Neural cell (in vitro differentiated cells): Measurements from ENCODE around the gene PVALB. TPM values are rescaled to one million over a fixed set of nuclear protein-coding genes. Genes with fewer than 3 reads are reported as not detected.

ENCODE experiments used
- H2AFZ ChIP-seq: fragments of 200-600, 300-800 bp; sonication (generic), shearing (Covaris generic); 2 replicates; pipeline ENCODE4 v1.6.0; 2014; ENCODE audit warnings: low read depth, mild to moderate bottlenecking, antibody characterized with exemption, low read length, moderate library complexity
- H3F3A ChIP-seq: fragments of 200-600 bp; shearing (Covaris generic); 2 replicates; pipeline ENCODE4 v1.6.1; 2016; ENCODE audit warnings: mild to moderate bottlenecking, moderate library complexity, mixed read lengths, antibody characterized with exemption, low read length; ENCODE audit not compliant: insufficient read depth, poor library complexity, severe bottlenecking
- H3K27ac ChIP-seq: fragments of 200-600, 300-800 bp; sonication (generic), shearing (Covaris generic); 2 replicates; pipeline ENCODE4 v1.5.1; 2014; ENCODE audit warnings: mild to moderate bottlenecking, low read length, moderate library complexity
- H3K27me3 ChIP-seq: fragments of 300-800, 200-600 bp; sonication (generic), shearing (Covaris generic); 2 replicates; pipeline ENCODE4 v1.6.0; 2014; ENCODE audit warnings: mild to moderate bottlenecking, low read depth, low read length, moderate library complexity; ENCODE audit not compliant: insufficient read depth
- H3K36me3 ChIP-seq: fragments of 300-800, 200-600 bp; sonication (generic), shearing (Covaris generic); 2 replicates; pipeline ENCODE4 v1.5.1; 2014; ENCODE audit warnings: mild to moderate bottlenecking, antibody characterized with exemption, low read length, moderate library complexity; ENCODE audit not compliant: insufficient read depth
- H3K4me2 ChIP-seq: fragments of 300-800, 200-600 bp; sonication (generic), shearing (Covaris generic); 2 replicates; pipeline ENCODE4 v1.6.0; 2014; ENCODE audit warnings: mild to moderate bottlenecking, low read length
- H3K4me3 ChIP-seq: fragments of 300-800, 200-600 bp; sonication (generic), shearing (Covaris generic); 2 replicates; pipeline ENCODE4 v1.5.1; 2014; ENCODE audit warnings: mild to moderate bottlenecking, low read length, moderate library complexity
- H3K79me2 ChIP-seq: fragments of 200-600 bp; shearing (Covaris generic); replicated peaks from 2 replicates; pipeline ENCODE4 v1.6.0; 2014; ENCODE audit warnings: mild to moderate bottlenecking, low read length, moderate library complexity; ENCODE audit not compliant: insufficient read depth
- H3K9ac ChIP-seq: fragments of 300-800, 200-600 bp; sonication (generic), shearing (Covaris generic); 2 replicates; pipeline ENCODE4 v1.6.1; 2016; ENCODE audit warnings: mild to moderate bottlenecking, low read length, mixed read lengths
- H3K9me2 ChIP-seq: fragments of 200-600 bp; shearing (Covaris generic); 2 replicates; pipeline ENCODE4 v1.6.1; 2016; ENCODE audit warnings: mild to moderate bottlenecking, low read length, mixed read lengths; ENCODE audit not compliant: insufficient read depth
- H3K9me3 ChIP-seq: fragments of 200-600, 300-800 bp; sonication (generic), shearing (Covaris generic); 2 replicates; pipeline ENCODE4 v1.6.1; 2016; ENCODE audit warnings: mild to moderate bottlenecking, mixed run types, low read length, moderate library complexity, mixed read lengths
- H4K20me1 ChIP-seq: fragments of 200-600 bp; shearing (Covaris generic); 2 replicates; pipeline ENCODE4 v1.6.1; 2016; ENCODE audit warnings: mild to moderate bottlenecking, mixed run types; ENCODE audit not compliant: insufficient read depth
- EP300 ChIP-seq: fragments of 450-650 bp; conservative IDR thresholded peaks from 2 replicates; pipeline ENCODE4 v1.6.1; 2014; ENCODE audit warnings: antibody characterized with exemption, mild to moderate bottlenecking, moderate library complexity; ENCODE audit not compliant: poor library complexity, severe bottlenecking
- EZH2 ChIP-seq: fragments of 200-600, 300-800 bp; shearing (Covaris generic), sonication (generic); IDR thresholded peaks from 2 replicates; pipeline ENCODE4 v1.6.1; 2014; ENCODE audit warnings: antibody characterized with exemption, low read length, borderline replicate concordance, mild to moderate bottlenecking; ENCODE audit not compliant: insufficient read depth, poor library complexity, severe bottlenecking
- MXI1 ChIP-seq: fragments of 450-650 bp; conservative IDR thresholded peaks from 2 replicates; pipeline ENCODE4 v1.6.1; 2014; ENCODE audit warnings: antibody characterized with exemption, mild to moderate bottlenecking; ENCODE audit not compliant: poor library complexity, severe bottlenecking
- POLR2AphosphoS5 ChIP-seq: IDR thresholded peaks from 2 replicates; pipeline ENCODE4 v1.6.1; 2012
- RAD21 ChIP-seq: fragments of 450-650 bp; conservative IDR thresholded peaks from 2 replicates; pipeline ENCODE4 v1.6.1; 2014; ENCODE audit warnings: antibody characterized with exemption, mild to moderate bottlenecking, moderate library complexity
- SMC3 ChIP-seq: fragments of 450-650 bp; conservative IDR thresholded peaks from 2 replicates; pipeline ENCODE4 v1.6.1; 2014; ENCODE audit warnings: antibody characterized with exemption, mild to moderate bottlenecking, moderate library complexity; ENCODE audit not compliant: poor library complexity
- TAF1 ChIP-seq: IDR thresholded peaks from 2 replicates; pipeline ENCODE4 v1.6.1; 2012; ENCODE audit warnings: low read depth
- polyA plus RNA-seq: library from polyadenylated mRNA; depleted of rRNA; stranded (reverse); fragments of >200 nt; gene quantifications from 2 replicates; pipeline ENCODE4 v1.2.3, GENCODE V29; 2014
- TF ChIP-seq, protein P1 (sequence below): IDR thresholded peaks from 2 replicates; pipeline ENCODE4 v1.6.1; 2012; ENCODE audit warnings: borderline replicate concordance
- TF ChIP-seq, protein P2 (sequence below): fragments of 450-650 bp; IDR thresholded peaks from 2 replicates; pipeline ENCODE4 v1.5.1; 2014; ENCODE audit warnings: antibody characterized with exemption, mild to moderate bottlenecking, moderate library complexity; ENCODE audit not compliant: poor library complexity, severe bottlenecking

The PVALB gene
- polyA plus RNA-seq, 1 donor from 2014 or later = not detected

DNA sequence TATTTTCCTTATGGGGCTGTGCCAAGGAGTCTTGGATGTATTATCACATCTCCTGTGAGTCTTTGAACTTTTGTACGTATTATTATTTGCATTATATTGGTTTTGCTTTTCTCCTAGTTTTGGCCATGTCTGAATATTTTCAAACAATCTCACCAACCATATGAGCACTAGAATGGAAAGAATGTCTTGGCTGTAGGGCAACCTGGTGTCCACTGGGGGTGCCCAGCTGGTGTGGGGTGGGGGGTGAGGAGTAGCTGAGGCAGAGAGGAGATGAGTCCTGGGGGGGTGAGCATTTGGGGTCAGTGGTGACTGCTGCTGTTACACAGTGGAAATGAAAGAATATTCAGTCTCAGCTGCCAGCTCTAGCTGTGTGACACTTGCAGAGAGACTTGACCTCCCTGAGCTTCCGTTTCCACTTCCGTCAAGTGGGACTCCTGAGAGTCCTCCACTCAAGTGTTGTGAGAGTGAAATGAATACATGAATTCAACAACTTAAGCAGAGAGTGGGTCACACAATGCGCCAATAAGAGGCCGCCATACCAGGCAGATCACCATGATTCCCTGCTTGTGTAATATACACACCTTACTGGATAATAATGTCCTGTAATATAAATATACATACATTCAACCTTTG is 12.7 kb upstream of the PVALB start:
- Histone ChIP-seq H3K9ac (no peak overlapping the region), H3K4me2 (no peak overlapping the region), H3F3A (no peaks in the 10 kb centered on the region), H2AFZ (no peak overlapping the region), H3K79me2 (no peaks in the 10 kb centered on the region), H3K27me3 (no peaks in the 10 kb centered on the region), H3K4me3 (no peak overlapping the region), H3K27ac (no peak overlapping the region), H3K9me2 (no peaks in the 10 kb centered on the region), H3K9me3 (no peaks in the 10 kb centered on the region), H4K20me1 (no peaks in the 10 kb centered on the region), H3K36me3 (no peaks in the 10 kb centered on the region)
- TF ChIP-seq, protein P1, sequence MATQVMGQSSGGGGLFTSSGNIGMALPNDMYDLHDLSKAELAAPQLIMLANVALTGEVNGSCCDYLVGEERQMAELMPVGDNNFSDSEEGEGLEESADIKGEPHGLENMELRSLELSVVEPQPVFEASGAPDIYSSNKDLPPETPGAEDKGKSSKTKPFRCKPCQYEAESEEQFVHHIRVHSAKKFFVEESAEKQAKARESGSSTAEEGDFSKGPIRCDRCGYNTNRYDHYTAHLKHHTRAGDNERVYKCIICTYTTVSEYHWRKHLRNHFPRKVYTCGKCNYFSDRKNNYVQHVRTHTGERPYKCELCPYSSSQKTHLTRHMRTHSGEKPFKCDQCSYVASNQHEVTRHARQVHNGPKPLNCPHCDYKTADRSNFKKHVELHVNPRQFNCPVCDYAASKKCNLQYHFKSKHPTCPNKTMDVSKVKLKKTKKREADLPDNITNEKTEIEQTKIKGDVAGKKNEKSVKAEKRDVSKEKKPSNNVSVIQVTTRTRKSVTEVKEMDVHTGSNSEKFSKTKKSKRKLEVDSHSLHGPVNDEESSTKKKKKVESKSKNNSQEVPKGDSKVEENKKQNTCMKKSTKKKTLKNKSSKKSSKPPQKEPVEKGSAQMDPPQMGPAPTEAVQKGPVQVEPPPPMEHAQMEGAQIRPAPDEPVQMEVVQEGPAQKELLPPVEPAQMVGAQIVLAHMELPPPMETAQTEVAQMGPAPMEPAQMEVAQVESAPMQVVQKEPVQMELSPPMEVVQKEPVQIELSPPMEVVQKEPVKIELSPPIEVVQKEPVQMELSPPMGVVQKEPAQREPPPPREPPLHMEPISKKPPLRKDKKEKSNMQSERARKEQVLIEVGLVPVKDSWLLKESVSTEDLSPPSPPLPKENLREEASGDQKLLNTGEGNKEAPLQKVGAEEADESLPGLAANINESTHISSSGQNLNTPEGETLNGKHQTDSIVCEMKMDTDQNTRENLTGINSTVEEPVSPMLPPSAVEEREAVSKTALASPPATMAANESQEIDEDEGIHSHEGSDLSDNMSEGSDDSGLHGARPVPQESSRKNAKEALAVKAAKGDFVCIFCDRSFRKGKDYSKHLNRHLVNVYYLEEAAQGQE = no peak
- TF ChIP-seq RAD21 = no peak
- TF ChIP-seq POLR2AphosphoS5 = no peak
- TF ChIP-seq MXI1 = no peak
- TF ChIP-seq SMC3 = no peak
- TF ChIP-seq, protein P2, sequence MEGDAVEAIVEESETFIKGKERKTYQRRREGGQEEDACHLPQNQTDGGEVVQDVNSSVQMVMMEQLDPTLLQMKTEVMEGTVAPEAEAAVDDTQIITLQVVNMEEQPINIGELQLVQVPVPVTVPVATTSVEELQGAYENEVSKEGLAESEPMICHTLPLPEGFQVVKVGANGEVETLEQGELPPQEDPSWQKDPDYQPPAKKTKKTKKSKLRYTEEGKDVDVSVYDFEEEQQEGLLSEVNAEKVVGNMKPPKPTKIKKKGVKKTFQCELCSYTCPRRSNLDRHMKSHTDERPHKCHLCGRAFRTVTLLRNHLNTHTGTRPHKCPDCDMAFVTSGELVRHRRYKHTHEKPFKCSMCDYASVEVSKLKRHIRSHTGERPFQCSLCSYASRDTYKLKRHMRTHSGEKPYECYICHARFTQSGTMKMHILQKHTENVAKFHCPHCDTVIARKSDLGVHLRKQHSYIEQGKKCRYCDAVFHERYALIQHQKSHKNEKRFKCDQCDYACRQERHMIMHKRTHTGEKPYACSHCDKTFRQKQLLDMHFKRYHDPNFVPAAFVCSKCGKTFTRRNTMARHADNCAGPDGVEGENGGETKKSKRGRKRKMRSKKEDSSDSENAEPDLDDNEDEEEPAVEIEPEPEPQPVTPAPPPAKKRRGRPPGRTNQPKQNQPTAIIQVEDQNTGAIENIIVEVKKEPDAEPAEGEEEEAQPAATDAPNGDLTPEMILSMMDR = no peak
- no peak for TF ChIP-seq TAF1
- TF ChIP-seq EP300 = no peak
- no peak for TF ChIP-seq EZH2

DNA sequence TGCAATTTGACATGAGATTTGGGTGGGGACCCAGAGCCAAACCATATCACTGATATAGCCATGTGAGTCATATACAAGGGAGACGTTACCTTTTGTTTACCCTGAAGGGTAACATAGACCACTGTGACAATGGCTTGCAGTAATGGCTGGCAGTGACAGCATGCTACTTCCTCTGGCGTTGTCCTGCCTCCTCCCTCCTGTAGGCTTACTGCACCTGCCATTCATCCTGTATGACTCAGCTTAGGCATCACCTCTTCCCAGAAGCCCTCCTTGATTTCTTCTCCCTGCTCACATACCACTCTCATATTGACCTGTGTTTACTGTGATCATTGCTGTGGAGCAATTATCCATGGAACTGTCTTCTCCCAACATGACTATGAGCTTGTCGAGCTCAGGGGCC is 12.0 kb upstream of the PVALB start:
- Histone ChIP-seq H3K9me3 (no peaks in the 10 kb centered on the region), H3K36me3 (no peaks in the 10 kb centered on the region), H3K9ac (no peak overlapping the region), H3K4me3 (no peak overlapping the region), H4K20me1 (no peaks in the 10 kb centered on the region), H3K27ac (no peak overlapping the region), H2AFZ (no peak overlapping the region), H3K4me2 (no peak overlapping the region), H3K27me3 (no peaks in the 10 kb centered on the region), H3F3A (no peaks in the 10 kb centered on the region), H3K9me2 (no peaks in the 10 kb centered on the region), H3K79me2 (no peaks in the 10 kb centered on the region)
- TF ChIP-seq EZH2 = no peak
- no peak for TF ChIP-seq MXI1
- TF ChIP-seq, protein P1 = no peak
- TF ChIP-seq EP300 = no peak
- no peak for TF ChIP-seq TAF1
- no peak for TF ChIP-seq SMC3
- no peak for TF ChIP-seq RAD21
- TF ChIP-seq, protein P2 = no peak
- TF ChIP-seq POLR2AphosphoS5 = no peak
